HEK293 (cell line): ENCODE data around the gene AXIN1.

Experiments used
- CTCF ChIA-PET: fragments of 350-600 bp; formaldehyde crosslinking; extraction: SDS; loops from one replicate; lab custom pipeline; 2021; ENCODE audit warnings: antibody characterized with exemption; lab: Yijun Ruan, JAX
- POLR2A ChIA-PET: fragments of 300-600 bp; formaldehyde crosslinking; extraction: SDS; loops from one replicate; lab custom pipeline; 2020; ENCODE audit warnings: antibody characterized with exemption, inconsistent platforms; lab: Yijun Ruan, JAX
- H3K27ac ChIP-seq: fragments of 200-500 bp; sonication (Bioruptor generic); 2 replicates; pipeline ENCODE4 v1.5.1; 2014; ENCODE audit warnings: low read depth, low read length, control low read depth, inconsistent platforms; ENCODE audit errors: extremely low read depth
- H3K36me3 ChIP-seq, 2 experiments: fragments of 200-500 bp in 1 of 2; sonication (Bioruptor generic) in 1 of 2; 1 replicate in 1 of 2; 2 replicates in 1 of 2; pipeline ENCODE4 v1.5.1; 2014 to 2017; ENCODE audit warnings: inconsistent platforms in 2 of 2, low read length in 2 of 2; ENCODE audit not compliant: control insufficient read depth in 2 of 2, insufficient read depth in 1 of 2
- H3K4me1 ChIP-seq: fragments of 200-500 bp; sonication (Bioruptor generic); 2 replicates; pipeline ENCODE4 v1.5.1; 2014; ENCODE audit warnings: mild to moderate bottlenecking, low read length, inconsistent platforms; ENCODE audit not compliant: control insufficient read depth, insufficient read depth
- H3K4me3 ChIP-seq: 2 replicates; pipeline ENCODE4 v1.5.1; 2011; ENCODE audit warnings: low read depth, mild to moderate bottlenecking, control low read depth, low read length, moderate library complexity
- H3K9me3 ChIP-seq: fragments of 200-500 bp; sonication (Bioruptor generic); 2 replicates; pipeline ENCODE4 v1.5.1; 2014; ENCODE audit warnings: low read depth, low read length, inconsistent platforms; ENCODE audit not compliant: control insufficient read depth, insufficient read depth
- BCL11A ChIP-seq: fragments of 450-650 bp; formaldehyde crosslinking; IDR thresholded peaks from 2 replicates; pipeline ENCODE4 v1.5.1; 2016; ENCODE audit warnings: low read depth, missing biosample characterization, missing genetic modification characterization
- OSR2 ChIP-seq: fragments of 450-650 bp; formaldehyde crosslinking; IDR thresholded peaks from 2 replicates; pipeline ENCODE4 v1.5.1; 2016; ENCODE audit warnings: missing biosample characterization, missing genetic modification characterization
- OVOL3 ChIP-seq: fragments of 450-650 bp; formaldehyde crosslinking; IDR thresholded peaks from 2 replicates; pipeline ENCODE4 v1.5.1; 2016; ENCODE audit warnings: missing biosample characterization, missing genetic modification characterization
- PRDM10 ChIP-seq: fragments of 450-650 bp; formaldehyde crosslinking; IDR thresholded peaks from 2 replicates; pipeline ENCODE4 v1.5.1; 2016; ENCODE audit warnings: missing biosample characterization, missing genetic modification characterization
- PRDM4 ChIP-seq: fragments of 450-650 bp; formaldehyde crosslinking; IDR thresholded peaks from 2 replicates; pipeline ENCODE4 v1.5.1; 2017; ENCODE audit warnings: missing biosample characterization, missing genetic modification characterization
- TCF7L2 ChIP-seq: IDR thresholded peaks from 2 replicates; pipeline ENCODE4 v1.6.1; 2011; ENCODE audit warnings: low read depth, mild to moderate bottlenecking, inconsistent platforms, low read length, moderate library complexity, borderline replicate concordance
- YY2 ChIP-seq: fragments of 450-650 bp; formaldehyde crosslinking; IDR thresholded peaks from 2 replicates; pipeline ENCODE4 v1.5.1; 2016; ENCODE audit warnings: missing biosample characterization, missing genetic modification characterization
- ZBTB21 ChIP-seq: fragments of 450-650 bp; formaldehyde crosslinking; IDR thresholded peaks from 2 replicates; pipeline ENCODE4 v1.5.1; 2017; ENCODE audit warnings: missing biosample characterization, missing genetic modification characterization
- ZFP41 ChIP-seq: fragments of 450-650 bp; formaldehyde crosslinking; IDR thresholded peaks from 2 replicates; pipeline ENCODE4 v1.5.1; 2016; ENCODE audit warnings: missing biosample characterization, missing genetic modification characterization, borderline replicate concordance
- ZIC2 ChIP-seq: fragments of 450-650 bp; formaldehyde crosslinking; IDR thresholded peaks from 2 replicates; pipeline ENCODE4 v1.5.1; 2016; ENCODE audit warnings: missing biosample characterization, missing genetic modification characterization
- ZNF169 ChIP-seq: fragments of 450-650 bp; formaldehyde crosslinking; IDR thresholded peaks from 2 replicates; pipeline ENCODE4 v1.5.1; 2016; ENCODE audit warnings: missing biosample characterization, missing genetic modification characterization
- ZNF221 ChIP-seq: fragments of 450-650 bp; formaldehyde crosslinking; IDR thresholded peaks from 2 replicates; pipeline ENCODE4 v1.5.1; 2017; ENCODE audit warnings: missing biosample characterization, missing genetic modification characterization, borderline replicate concordance
- ZNF48 ChIP-seq: fragments of 450-650 bp; formaldehyde crosslinking; IDR thresholded peaks from 2 replicates; pipeline ENCODE4 v1.5.1; 2016; ENCODE audit warnings: missing biosample characterization, missing genetic modification characterization
- ZNF521 ChIP-seq: fragments of 450-650 bp; formaldehyde crosslinking; IDR thresholded peaks from 2 replicates; pipeline ENCODE4 v1.5.1; 2017; ENCODE audit warnings: missing biosample characterization, mild to moderate bottlenecking, missing genetic modification characterization
- ZNF585B ChIP-seq: fragments of 450-650 bp; formaldehyde crosslinking; IDR thresholded peaks from 2 replicates; pipeline ENCODE4 v1.5.1; 2016; ENCODE audit warnings: missing biosample characterization, missing genetic modification characterization
- ZNF654 ChIP-seq: fragments of 450-650 bp; formaldehyde crosslinking; IDR thresholded peaks from 2 replicates; pipeline ENCODE4 v1.5.1; 2016; ENCODE audit warnings: low read depth, missing biosample characterization, missing genetic modification characterization
- ZNF677 ChIP-seq: fragments of 450-650 bp; IDR thresholded peaks from 2 replicates; pipeline ENCODE4 v1.5.0; 2018; ENCODE audit warnings: missing biosample characterization, mild to moderate bottlenecking, missing genetic modification characterization, moderate library complexity
- ZNF701 ChIP-seq: fragments of 450-650 bp; formaldehyde crosslinking; IDR thresholded peaks from 2 replicates; pipeline ENCODE4 v1.5.1; 2016; ENCODE audit warnings: missing biosample characterization, missing genetic modification characterization
- ZNF785 ChIP-seq: fragments of 450-650 bp; formaldehyde crosslinking; IDR thresholded peaks from 2 replicates; pipeline ENCODE4 v1.5.1; 2016; ENCODE audit warnings: missing biosample characterization, missing genetic modification characterization
- ZSCAN30 ChIP-seq: fragments of 450-650 bp; IDR thresholded peaks from 2 replicates; pipeline ENCODE4 v1.5.1; 2018; ENCODE audit warnings: missing biosample characterization, mild to moderate bottlenecking, missing genetic modification characterization, moderate library complexity
- TF ChIP-seq, protein P1 (sequence below): fragments of 450-650 bp; formaldehyde crosslinking; IDR thresholded peaks from 2 replicates; pipeline ENCODE4 v1.5.1; 2016; ENCODE audit warnings: missing biosample characterization, missing genetic modification characterization
- TF ChIP-seq, protein P2 (sequence below): fragments of 450-650 bp; IDR thresholded peaks from 2 replicates; pipeline ENCODE4 v1.5.1; 2018; ENCODE audit warnings: missing biosample characterization, mild to moderate bottlenecking, missing genetic modification characterization

The AXIN1 gene

GRCh38 chr16:243348-243747 lies 109.2 kb downstream of the AXIN1 start:
- no peak for TF ChIP-seq OSR2 (tag by site-specific recombination)
- ChIA-PET CTCF (interaction anchor here (0.8 to 1.5 kb wide), 2 partner anchors 119 to 147 kb away, joined by 3 read pairs; no protein-coding TSS in a partner anchor), POLR2A (interaction anchor here (0.7 to 1.2 kb wide), 3 partner anchors 8 to 67 kb away, joined by 3 to 6 read pairs (median 4); no protein-coding TSS in a partner anchor)
- H3K4me1 ChIP-seq, result no peaks in the 10 kb centered on the region
- no peak overlapping the region for H3K4me3 ChIP-seq
- no peaks in the 10 kb centered on the region; a peak in 1 of 3 replicates for H3K36me3 ChIP-seq
- no peaks in the 10 kb centered on the region for H3K9me3 ChIP-seq
- no peak overlapping the region for H3K27ac ChIP-seq

- H3K9me3 ChIP-seq, result no peaks in the 10 kb centered on the region
- H3K4me1 ChIP-seq, result no peaks in the 10 kb centered on the region
- H3K4me3 ChIP-seq, result no peak overlapping the region
- ChIA-PET CTCF (interaction anchor here (0.6 kb wide), 1 partner anchor 153 kb away, joined by 3 read pairs; no protein-coding TSS in a partner anchor), POLR2A (interaction anchor here (0.7 to 1.2 kb wide), 2 partner anchors 26 to 120 kb away, joined by 3 to 6 read pairs; no protein-coding TSS in a partner anchor)
- no peaks in the 10 kb centered on the region; a peak in 1 of 3 replicates for H3K36me3 ChIP-seq
- H3K27ac ChIP-seq, result no peak overlapping the region
- TF ChIP-seq TCF7L2 (no peak), OVOL3 (tag by site-specific recombination) (no peak), PRDM10 (0 out of 2 replicates have a peak, but pooled peaks have one; percentile 48), ZBTB21 (no peak), ZNF785 (tag by site-specific recombination) (no peak), ZNF48 (tag by site-specific recombination) (no peak), YY2 (tag by site-specific recombination) (no peak)
Observed at GRCh38 chr16:242281-242680, 110.2 kb downstream of the AXIN1 start.

DNA sequence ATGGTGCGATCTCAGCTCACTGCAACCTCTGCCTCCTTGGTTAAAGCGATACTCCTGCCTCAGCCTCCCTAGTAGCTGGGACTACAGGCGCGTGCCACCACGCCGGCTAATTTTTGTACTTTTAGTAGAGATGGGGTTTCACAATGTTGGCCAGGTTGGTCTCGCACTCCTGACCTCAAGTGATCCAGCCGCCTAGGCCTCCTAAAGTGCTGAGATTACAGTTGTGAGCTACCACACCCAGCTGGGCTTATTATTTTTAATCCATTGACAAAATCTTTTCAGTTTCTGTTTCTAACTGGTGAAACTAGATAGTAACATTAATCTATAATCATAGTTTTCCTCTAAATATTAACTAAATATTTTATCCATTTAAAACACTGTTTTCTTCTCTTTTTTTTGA lies 112.0 kb downstream of the AXIN1 start:
- CTCF ChIA-PET, result no interaction called here
- Histone ChIP-seq H3K9me3 (no peaks in the 10 kb centered on the region), H3K27ac (no peak overlapping the region), H3K4me1 (no peaks in the 10 kb centered on the region), H3K4me3 (no peak overlapping the region), H3K36me3 (no peaks in the 10 kb centered on the region; a peak in 1 of 3 replicates)
- TF ChIP-seq, protein P1, sequence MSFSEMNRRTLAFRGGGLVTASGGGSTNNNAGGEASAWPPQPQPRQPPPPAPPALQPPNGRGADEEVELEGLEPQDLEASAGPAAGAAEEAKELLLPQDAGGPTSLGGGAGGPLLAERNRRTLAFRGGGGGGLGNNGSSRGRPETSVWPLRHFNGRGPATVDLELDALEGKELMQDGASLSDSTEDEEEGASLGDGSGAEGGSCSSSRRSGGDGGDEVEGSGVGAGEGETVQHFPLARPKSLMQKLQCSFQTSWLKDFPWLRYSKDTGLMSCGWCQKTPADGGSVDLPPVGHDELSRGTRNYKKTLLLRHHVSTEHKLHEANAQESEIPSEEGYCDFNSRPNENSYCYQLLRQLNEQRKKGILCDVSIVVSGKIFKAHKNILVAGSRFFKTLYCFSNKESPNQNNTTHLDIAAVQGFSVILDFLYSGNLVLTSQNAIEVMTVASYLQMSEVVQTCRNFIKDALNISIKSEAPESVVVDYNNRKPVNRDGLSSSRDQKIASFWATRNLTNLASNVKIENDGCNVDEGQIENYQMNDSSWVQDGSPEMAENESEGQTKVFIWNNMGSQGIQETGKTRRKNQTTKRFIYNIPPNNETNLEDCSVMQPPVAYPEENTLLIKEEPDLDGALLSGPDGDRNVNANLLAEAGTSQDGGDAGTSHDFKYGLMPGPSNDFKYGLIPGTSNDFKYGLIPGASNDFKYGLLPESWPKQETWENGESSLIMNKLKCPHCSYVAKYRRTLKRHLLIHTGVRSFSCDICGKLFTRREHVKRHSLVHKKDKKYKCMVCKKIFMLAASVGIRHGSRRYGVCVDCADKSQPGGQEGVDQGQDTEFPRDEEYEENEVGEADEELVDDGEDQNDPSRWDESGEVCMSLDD (tag by site-specific recombination), result no peak
- TF ChIP-seq PRDM4 (tag by site-specific recombination) (no peak), ZNF221 (tag by site-specific recombination) (no peak), ZSCAN30 (no peak), BCL11A (tag by site-specific recombination) (no peak), ZNF654 (tag by site-specific recombination) (no peak), ZNF677 (tag by site-specific recombination) (no peak), ZNF169 (tag by site-specific recombination) (no peak), ZFP41 (tag by site-specific recombination) (no peak), ZIC2 (no peak), ZNF521 (tag by site-specific recombination) (no peak), ZNF585B (no peak), ZNF701 (tag by site-specific recombination) (no peak)
- TF ChIP-seq, protein P2, sequence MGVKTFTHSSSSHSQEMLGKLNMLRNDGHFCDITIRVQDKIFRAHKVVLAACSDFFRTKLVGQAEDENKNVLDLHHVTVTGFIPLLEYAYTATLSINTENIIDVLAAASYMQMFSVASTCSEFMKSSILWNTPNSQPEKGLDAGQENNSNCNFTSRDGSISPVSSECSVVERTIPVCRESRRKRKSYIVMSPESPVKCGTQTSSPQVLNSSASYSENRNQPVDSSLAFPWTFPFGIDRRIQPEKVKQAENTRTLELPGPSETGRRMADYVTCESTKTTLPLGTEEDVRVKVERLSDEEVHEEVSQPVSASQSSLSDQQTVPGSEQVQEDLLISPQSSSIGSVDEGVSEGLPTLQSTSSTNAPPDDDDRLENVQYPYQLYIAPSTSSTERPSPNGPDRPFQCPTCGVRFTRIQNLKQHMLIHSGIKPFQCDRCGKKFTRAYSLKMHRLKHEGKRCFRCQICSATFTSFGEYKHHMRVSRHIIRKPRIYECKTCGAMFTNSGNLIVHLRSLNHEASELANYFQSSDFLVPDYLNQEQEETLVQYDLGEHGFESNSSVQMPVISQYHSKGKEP (tag by site-specific recombination), result no peak
- POLR2A ChIA-PET, result interaction anchor here (1.4 kb wide), 1 partner anchor 12 kb away, joined by 3 read pairs; no protein-coding TSS in a partner anchor
